ENCODE data around the gene TAF5L. TPM values are rescaled to one million over a fixed set of nuclear protein-coding genes. Genes with fewer than 3 reads are reported as not detected.

TAF5L gene
- total RNA-seq, 6 donors from 2014 or later, result 11.0 to 25.5 (median 19.6) TPM

GRCh38 chr1:229544587-229544986, 81.3 kb downstream of the TAF5L start:
- no peaks in the 10 kb centered on the region for H3K27me3 ChIP-seq
- no peak for TF ChIP-seq POLR2AphosphoS5 (IDR thresholded peaks at IDR 0.05)
- no peak for TF ChIP-seq CTCF (IDR thresholded peaks at IDR 0.05)
- TF ChIP-seq EP300 (IDR thresholded peaks at IDR 0.05), result no peak
- no peak for TF ChIP-seq POLR2A (IDR thresholded peaks at IDR 0.05)
- WGBS, 2 donors, result 82 to 100% methylated on average over 1 of the region's 1 CpG
- peaks cover 8 to 75% (median 37%) of the 10 kb centered on the region in 4 donors for H3K36me3 ChIP-seq
- no peak overlapping the region for H3K27ac ChIP-seq
- no peaks in the 10 kb centered on the region for H3K9me3 ChIP-seq
- DNase-seq (no peak), ATAC-seq (ENCODE audit: low FRiP score in 2 of 2) (no peak)
- H3K4me3 ChIP-seq, result no peak overlapping the region
- H3K4me1 ChIP-seq, result no peaks in the 10 kb centered on the region

Small RNAs within 50 kb of the gene (small RNA-seq; reads per million reads assigned to genes)
- 0 reads per million in 4 donors for gene HMGN2P19
- 0 reads per million in 4 donors for gene RNA5SP78

Other genes starting within 250 kb of the TAF5L start
- gene ACTA1, start 192.0 kb downstream of the TAF5L start, total RNA-seq, result under 1 TPM in 2 of 6 donors, not detected in 4; 0.17 to 0.26 TPM
- 10 to 100 TPM in 5 of 6 donors, 1 to 10 TPM in 1; 6.2 to 71.2 (median 28.3) TPM for gene NUP133, start 117.8 kb downstream of the TAF5L start, total RNA-seq
- gene ABCB10, start 67.4 kb downstream of the TAF5L start, total RNA-seq, result 10 to 100 TPM; 11.1 to 21.3 (median 17.7) TPM
- gene URB2, start 125 bp upstream of the TAF5L start, total RNA-seq, result 10 to 100 TPM in 2 of 6 donors, 1 to 10 TPM in 4; 3.4 to 26.2 (median 7.2) TPM